Coronary artery (tissue), 2 donors: ENCODE data around the gene MTUS2.
"Not testable (repeated sequence)": the region's sequence is repeated elsewhere in the genome, so short reads cannot be mapped to it uniquely, and the experiment has no call there.

Experiments
- DNase-seq: peaks from one replicate; pipeline ENCODE4 v3.0.0-alpha.2; 2017; ENCODE audit warnings: low spot score
- H3K27ac ChIP-seq, 2 donors: fragments of 200-600 bp; sonication (generic); one replicate each; pipeline ENCODE4 v1.5.1; 2016 to 2019
- H3K4me3 ChIP-seq: fragments of 200-600 bp; sonication (generic); 2 replicates; pipeline ENCODE4 v1.5.1; 2016; ENCODE audit warnings: mild to moderate bottlenecking, moderate library complexity
- CTCF ChIP-seq: fragments of 200-600 bp; sonication (generic); IDR thresholded peaks from one replicate; pipeline ENCODE4 v1.5.1; 2019; ENCODE audit warnings: antibody characterized with exemption

Gene MTUS2

DNA sequence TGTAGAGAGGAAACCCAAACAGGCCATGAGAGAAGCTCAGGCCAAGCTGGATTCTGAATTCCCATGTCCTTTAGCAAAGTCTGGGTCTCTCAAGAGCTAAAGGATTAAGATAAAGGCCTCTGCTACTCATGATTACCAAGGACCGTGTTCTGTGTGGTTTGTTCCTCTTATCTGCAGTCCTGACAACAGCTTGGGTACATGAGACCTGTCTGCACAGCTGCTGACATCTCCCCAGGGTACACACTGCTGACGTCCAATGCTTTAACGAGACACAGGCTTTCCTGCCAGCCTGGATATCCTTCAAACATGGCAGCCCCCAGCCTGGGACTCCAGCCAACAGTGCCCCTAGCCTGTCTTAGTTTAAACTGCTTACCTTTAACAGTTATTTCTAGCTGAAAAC is 564.3 kb downstream of the MTUS2 start:
- Histone ChIP-seq H3K4me3 (no peak overlapping the region), H3K27ac (no peak overlapping the region)
- TF ChIP-seq CTCF = no peak
- no peak for DNase-seq

DNA sequence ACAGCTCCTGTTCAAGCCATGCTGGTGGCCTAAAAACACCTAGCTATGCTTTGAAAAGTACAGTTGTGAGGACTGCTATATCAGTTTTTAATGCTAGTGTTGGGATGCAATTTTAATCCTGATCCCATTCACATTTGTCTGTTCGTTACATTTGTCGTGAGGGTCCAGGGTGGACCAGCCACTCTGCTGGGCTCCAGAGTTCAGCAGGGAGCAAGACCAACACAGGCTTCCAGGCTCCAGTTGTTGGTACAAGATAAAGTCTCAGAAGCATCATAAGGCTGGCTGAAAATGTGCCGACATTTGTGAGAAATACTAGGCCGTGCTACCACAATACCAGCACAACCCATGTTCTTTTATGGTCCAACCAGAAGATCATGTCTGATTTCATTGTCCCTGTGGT is 564.7 kb downstream of the MTUS2 start:
- no peak for DNase-seq
- TF ChIP-seq CTCF = no peak
- no peak overlapping the region for H3K27ac ChIP-seq
- no peak overlapping the region for H3K4me3 ChIP-seq

GRCh38 chr13:29386246-29386645 is 566.1 kb downstream of the MTUS2 start:
- no peak overlapping the region for H3K4me3 ChIP-seq

GRCh38 chr13:29390598-29390997 is 570.5 kb downstream of the MTUS2 start:
- H3K27ac ChIP-seq, DNase-seq: not testable (repeated sequence)

More at GRCh38 chr13:29386246-29386645, 566.1 kb downstream of the MTUS2 start:
- DNase-seq = no peak
- no peak overlapping the region for H3K27ac ChIP-seq
- TF ChIP-seq CTCF = no peak

GRCh38 chr13:29396446-29396845 is 576.3 kb downstream of the MTUS2 start:
- TF ChIP-seq CTCF = no peak
- H3K4me3 ChIP-seq = no peak overlapping the region
- no peak overlapping the region for H3K27ac ChIP-seq
- DNase-seq = no peak

More at GRCh38 chr13:29390598-29390997, 570.5 kb downstream of the MTUS2 start:
- H3K4me3 ChIP-seq = not testable (repeated sequence)

DNA sequence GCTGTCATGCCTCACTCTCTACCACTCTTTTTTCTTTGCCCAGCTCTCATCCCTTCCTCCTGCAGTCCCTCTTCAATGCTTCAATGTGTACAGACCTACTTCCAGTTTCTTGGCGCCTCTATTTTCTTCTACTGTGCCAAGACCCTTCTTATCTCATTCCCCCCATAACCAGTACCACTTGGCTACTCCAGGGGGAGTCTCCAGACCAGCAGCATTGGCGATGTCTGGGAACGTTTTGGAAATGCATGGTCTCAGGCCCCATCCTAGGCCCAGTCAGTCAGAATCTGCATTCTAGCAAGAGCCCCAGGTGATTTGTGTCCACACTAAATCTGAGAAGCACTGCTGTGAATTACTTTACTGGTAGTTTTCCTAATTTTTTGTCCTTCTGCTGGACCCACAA is 577.1 kb downstream of the MTUS2 start:
- no peak overlapping the region for H3K4me3 ChIP-seq
- no peak overlapping the region for H3K27ac ChIP-seq
- DNase-seq = no peak
- no peak for TF ChIP-seq CTCF

DNA sequence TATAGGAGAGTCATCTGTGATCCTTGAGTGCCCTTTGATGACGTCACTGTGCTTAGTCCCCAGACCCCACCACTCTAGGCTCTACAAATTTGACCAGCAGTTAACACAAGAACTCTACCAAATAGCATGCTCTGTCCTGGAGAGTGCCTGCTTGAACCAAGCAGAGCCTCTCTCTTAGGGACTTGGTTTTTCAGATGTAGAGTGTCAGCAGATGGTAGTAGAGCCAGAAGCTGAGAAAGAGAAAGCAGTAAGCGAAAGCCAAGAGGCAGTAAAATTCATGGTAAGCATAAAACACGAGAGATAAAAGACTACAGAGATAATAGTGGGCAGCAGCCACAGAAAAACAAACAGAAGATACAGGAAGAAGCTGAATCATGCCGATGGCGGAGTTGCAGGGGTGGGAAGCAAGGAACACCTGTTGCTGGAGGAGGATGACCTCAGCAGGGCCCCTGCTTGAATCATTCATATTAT is 582.1 kb downstream of the MTUS2 start:
- Histone ChIP-seq H3K4me3 (no peak overlapping the region), H3K27ac (no peak overlapping the region)
- no peak for DNase-seq
- no peak for TF ChIP-seq CTCF

- DNase-seq = no peak
- no peak for TF ChIP-seq CTCF
- H3K4me3 ChIP-seq = no peak overlapping the region
- no peak overlapping the region for H3K27ac ChIP-seq
Measured at GRCh38 chr13:29405401-29405800, 585.3 kb downstream of the MTUS2 start.
